DMS53 treated with DMSO at 0.1 percent for 48 hours (cell line): ENCODE measurements around the gene OGFOD2.
"Not testable (repeated sequence)": the region's sequence is repeated elsewhere in the genome, so short reads cannot be mapped to it uniquely, and the experiment has no call there.

Experiments
- DNase-seq: peaks from one replicate; lab custom pipeline; 2025; ENCODE audit not compliant: unreplicated experiment; lab: John Stamatoyannopoulos, UW

The OGFOD2 gene

DNA sequence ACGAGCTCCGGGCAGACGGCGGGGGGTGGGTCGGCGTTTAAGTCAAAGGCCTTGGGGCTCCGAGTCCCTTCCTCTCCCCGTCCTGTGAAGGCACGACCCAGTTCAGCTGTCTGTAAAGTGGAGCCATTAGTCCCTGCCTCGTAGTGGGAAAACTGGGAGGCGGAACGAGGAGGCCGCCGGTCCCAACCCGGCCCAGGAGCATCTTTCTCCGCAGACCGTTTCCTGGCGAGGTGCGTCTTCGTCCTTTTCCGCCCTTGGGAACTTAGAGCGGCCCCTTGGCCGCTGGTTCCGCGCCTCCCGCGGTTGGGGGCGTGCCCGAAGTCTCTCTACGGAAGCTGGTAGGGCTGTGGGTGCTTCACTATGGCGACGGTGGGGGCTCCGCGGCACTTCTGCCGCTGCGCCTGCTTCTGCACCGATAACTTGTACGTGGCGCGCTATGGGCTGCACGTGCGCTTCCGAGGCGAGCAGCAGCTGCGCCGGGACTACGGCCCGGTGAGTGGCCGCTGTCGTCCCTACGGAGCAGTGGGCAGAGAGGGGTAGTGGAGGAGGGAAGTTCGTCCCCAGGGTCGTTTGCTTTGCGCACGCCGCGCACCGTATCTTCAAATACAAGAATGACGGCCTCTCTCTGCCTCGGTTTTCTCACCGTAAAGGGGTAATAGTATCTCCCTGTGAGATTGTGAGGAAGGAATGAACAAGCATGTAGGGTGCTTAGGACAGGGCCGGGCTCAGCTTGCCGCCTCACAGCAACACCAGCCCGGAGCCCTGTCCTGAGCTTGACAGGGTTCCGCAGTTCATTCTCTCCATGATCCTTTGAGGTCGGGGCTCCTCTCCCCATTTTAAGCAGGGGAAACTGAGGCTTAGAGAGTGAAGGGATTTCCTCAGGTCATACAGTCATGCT, at the start of gene OGFOD2:
TSS of gene OGFOD2 (plus strand) at position 353 of the 898 bp plus-strand sequence. CDS start at position 361, 8 bp downstream.
- peak; percentile 85 for DNase-seq

DNA sequence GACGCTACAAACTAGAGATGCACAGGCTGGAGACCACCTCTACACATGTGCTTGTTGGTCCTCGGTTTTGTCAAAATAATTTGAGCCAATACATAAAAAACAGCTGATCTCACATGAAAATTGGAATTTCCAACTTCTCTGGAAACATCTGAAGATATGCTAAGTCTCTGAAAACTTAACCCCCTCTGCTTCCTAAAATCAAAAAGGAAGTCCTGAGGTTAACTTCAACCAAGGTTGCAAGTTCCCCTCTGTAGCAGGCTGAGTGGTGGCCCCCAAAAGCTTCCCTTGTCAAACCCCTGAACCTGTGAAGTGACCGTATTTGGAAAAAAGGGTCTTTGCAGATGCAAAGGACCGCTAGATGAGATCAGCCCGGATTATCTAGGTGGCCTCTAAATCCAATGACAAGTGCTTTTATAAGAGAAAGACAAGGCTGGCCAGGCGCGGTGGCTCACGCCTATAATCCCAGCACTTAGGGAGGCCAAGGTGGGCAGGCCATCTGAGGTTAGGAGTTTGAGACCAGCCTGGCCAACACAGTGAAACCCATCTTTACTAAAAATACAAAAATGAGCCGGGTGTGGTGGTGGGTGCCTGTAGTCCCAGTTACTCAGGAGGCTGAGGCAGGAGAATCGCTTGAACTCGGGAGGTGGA, 47.2 kb upstream of the OGFOD2 start:
- no peak for DNase-seq

DNA sequence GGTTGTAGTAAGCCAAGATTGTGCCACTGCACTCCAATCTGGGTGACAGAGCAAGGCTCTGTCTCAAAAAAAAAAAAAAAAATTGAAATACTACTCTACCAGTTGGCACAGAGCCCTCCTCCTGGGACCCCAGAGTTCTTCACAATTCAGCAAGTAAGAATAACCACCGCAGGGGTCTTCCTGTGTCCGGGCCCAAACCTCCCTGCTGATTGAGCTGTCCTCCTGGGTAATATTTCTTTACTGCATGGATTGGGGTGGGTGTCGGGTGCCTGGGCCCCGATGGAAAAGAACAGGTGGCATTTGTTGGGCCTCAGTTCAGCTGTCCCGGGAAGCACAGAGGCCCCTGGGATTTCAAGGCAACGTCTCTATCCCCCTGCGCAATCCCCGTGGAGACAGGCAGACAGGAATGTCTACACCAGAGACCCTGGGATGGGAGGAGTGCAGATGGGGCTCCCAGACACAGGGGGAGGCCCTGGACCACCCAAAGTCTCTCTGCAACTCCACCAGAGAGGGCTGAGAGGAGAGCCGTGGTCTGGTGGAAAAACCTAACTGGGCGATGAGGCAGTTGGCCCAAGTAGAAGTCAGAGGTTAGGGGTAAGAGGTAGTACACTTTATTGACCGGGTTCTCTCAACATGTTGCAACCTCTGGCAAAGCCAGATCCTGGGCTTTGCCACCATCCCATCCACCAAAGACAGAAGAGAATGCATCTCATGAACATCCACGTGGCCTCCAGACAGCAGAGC, 46.5 kb upstream of the OGFOD2 start:
- no peak for DNase-seq

DNA sequence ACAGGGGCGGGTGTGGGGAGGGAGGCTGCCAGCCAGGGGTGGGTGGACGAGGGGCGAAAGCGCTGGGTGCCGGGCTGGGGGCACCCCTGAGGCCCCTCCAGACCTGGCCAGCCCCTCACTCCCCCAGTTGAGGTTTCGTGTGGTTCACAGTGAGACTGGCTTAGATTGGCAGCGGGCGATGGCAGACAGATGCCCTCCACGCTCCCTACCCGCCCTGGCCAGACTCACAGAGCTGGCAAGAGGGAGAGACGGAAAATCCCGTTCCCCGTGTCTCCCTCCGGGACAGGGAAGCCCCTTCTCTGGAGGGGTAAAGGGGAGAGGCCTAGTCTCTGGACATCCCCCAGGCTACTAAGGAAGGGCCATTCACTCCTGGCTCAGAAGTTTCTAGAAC, 45.9 kb upstream of the OGFOD2 start:
- DNase-seq, result no peak

DNA sequence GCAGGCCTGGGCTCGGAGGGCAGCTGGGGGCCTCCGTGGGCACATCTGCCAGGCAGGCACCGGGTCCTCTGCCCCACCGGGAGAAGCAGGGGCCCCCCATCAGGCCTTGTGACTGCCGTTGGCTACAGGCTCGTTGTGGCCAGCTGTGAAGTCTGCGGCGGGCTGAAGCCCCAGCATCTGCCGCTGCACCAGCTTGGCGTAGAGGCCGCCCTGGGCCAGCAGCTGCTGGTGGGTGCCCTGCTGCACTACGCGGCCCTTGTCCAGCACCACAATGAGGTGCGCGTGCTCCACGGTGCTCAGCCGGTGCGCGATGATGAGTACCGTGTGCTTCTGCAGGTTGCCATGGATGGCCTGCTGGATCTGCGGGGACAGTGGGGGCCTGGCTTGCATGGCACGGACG, 45.2 kb upstream of the OGFOD2 start:
- DNase-seq, result no peak

DNA sequence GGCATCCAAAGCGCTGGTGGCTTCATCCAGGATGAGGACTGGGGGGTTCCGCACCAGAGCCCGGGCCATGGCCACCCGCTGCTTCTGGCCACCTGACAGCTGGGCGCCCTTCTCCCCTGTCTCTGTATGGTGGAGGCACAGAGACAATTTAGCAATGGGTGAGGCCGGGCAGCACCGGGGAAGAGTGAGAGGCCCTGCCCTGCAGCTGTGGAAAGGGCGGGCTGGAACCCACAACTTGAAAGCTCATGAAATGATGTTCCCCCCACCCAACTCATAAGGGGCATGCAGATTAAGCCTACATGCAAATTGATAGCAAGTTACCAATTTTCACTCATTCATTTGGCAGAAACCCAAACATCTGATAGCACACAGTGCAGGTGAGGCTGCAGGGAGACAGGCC, 42.8 kb upstream of the OGFOD2 start:
- DNase-seq, result no peak

DNA sequence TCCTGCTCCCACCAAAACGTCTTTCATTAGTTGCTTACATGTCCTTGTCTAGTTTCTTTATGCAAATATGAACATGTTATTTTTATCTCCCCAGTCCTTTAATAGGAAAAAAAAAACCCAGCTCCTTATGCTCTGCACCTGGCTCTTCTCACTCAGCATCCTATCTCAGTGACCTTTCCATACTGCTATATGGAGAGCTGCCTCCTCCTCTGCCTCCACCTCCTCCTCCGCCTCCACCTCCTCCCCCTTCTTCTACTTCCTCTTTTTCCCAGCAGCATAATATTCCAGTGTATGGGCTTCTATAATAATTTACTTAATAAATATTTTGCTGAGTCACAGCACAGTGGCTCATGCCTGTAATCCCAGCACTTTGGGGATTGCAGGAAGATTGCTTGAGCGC, 40.3 kb upstream of the OGFOD2 start:
- no peak for DNase-seq

DNA sequence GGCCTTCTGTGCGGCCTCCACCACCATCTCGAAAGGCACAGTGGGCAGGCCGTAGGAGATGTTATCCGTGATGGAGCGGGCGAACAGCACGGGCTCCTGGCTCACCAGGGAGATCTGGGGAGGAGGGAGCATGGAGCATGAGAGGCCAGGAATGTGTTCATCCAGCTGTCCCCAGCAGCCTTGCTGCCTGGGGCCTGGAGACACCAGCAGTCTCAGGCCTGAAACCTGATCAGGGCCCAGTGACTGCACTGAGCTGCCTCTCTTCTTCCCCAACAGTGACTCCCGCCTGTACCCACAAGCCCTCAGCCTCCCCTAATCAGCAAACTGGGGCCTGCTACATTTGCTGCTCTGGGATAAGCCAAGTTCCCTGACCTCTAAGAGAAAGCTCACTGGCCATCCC, 39.7 kb upstream of the OGFOD2 start:
- no peak for DNase-seq

DNA sequence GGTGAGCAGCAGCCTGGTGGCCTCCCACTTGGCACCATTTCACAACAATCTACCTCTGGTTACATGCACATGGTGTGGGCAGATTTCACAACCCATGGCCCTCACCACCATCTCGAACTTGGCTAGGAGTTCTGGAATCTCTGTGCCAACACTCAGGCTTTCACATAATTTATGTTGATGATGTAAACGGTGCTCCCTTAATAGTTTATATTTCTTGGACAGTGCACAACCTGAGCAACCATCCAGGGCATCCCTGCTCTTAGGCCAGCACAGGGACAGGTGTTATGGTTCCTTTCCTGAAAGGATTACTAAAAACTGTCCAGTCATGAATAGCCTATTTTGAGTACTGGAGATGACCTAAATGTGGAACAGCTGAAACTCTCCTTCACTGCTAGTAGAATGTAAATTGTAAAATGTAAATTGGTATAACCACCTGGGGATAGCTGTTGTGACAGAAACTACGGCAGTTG, 37.4 kb upstream of the OGFOD2 start:
- no peak for DNase-seq

DNA sequence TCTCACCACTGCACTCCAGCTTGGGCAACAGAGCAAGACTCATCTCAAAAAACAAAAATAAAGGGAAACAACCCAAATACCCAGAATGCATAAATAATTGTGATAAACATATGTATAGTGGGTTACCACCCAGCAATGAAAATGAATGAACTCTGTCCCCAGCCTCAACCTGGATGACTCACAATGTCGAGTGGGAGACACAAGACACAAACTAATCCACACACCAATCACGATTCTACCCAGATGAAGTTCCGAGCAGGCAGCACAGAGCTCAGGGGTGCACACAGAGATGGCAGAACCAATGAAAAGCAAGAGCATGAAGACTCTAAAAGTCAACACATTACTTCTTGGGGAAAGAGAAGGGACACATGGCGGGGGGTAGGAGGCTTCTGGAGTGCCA, 35.9 kb upstream of the OGFOD2 start:
- DNase-seq, result no peak

DNA sequence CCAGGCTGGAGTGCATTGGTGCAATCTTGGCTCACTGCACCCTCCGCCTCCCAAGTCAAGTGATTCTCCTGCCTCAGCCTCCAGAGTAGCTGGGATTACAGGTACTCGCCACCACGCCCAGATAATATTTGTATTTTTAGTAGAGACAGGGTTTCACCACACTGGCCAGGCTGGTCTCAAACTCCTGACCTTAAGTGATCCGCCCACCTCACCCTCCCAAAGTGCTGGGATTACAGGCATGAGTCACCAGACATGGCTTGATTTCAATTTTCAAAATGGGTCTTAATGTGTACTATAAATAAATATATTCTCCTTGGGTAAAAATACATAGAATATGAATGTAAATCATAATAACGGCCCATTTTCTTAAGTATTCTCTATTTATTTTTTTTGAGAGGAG, 33.7 kb upstream of the OGFOD2 start:
- not testable (repeated sequence) for DNase-seq

DNA sequence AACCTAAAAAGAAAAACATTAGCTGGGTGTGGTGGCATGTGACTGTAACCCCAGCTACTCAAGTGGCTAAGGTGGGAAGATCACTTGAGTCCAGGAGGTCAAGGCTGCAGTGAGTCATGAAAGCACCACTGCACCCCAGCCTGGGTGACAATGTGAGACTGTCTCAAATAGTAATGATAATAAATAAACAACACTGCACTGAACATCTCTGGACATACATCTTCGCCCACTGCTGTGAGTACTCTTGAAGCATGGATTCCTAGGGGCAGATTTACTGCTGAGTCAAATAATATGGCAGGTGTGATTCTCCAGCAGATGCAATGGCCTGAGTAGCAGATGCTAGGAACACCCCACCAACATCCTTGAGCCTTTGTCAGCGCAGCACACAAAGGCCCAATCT, 32.4 kb upstream of the OGFOD2 start:
- DNase-seq, result no peak

DNA sequence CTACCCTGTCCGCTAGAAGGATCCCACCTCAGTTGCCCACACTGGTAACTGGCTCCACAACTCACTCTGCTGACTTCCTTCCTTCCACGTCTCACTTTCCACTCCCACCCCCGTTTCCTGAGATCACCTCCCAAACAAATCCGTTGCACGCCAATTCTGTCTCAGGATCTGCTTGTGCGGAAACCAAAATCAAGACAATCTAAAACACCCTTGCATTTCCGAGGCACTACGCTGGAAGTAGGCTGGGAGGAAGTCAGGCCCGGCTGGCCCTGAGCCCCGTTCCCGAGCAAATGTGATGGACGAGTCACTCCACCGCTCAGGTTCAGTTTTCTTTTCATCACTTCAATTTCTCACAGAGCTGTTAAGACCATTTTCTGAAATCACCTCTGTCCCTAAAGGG, 31.8 kb upstream of the OGFOD2 start:
- DNase-seq, result no peak

DNA sequence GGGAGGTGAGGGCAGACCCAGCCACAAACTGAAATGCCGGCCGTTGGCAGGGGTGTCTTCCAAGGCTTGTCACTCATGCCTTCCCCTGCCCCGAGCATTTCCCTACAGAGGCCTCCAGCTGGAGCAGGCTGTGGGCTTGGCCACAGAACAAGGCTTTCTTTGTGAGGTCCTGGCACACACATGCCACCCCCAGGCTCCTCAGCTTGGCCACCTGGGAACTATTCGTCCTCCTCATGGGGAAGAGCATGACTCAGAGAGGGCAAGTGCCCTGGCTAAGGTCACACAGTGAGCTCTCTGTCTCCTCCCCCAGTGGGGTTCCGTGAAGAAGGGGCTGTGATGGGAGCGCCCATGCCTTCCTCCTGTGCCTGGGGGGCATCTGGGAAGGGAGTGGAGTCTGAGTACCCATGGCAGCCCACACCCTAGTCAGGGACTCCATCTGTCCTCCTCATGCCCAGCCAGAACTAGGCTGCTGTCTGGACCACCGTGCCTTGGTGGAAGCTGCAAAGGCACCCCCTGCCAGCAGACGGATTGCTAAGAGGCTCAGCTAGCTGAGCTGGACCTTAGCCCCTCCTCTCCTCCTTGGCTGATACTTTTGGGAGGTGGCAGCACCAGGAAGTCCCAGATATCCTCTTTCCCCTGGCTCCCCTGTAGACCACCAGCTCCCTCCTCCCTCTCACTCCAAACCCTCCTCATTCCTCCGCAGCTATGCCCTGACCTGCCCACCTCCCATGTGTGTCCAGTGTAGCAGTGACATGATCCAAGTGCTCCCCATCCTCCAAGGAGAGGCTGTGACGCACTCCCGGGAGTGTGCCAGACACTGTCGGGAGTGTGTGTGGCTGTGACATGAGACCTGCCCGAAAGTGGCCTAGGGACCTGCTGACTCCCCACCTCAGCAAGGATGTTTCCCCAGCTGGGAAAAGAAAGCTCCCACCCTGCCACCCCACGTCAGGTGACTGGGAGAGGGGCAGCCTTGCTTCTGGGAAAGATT, 30.1 kb upstream of the OGFOD2 start:
- DNase-seq, result no peak

DNA sequence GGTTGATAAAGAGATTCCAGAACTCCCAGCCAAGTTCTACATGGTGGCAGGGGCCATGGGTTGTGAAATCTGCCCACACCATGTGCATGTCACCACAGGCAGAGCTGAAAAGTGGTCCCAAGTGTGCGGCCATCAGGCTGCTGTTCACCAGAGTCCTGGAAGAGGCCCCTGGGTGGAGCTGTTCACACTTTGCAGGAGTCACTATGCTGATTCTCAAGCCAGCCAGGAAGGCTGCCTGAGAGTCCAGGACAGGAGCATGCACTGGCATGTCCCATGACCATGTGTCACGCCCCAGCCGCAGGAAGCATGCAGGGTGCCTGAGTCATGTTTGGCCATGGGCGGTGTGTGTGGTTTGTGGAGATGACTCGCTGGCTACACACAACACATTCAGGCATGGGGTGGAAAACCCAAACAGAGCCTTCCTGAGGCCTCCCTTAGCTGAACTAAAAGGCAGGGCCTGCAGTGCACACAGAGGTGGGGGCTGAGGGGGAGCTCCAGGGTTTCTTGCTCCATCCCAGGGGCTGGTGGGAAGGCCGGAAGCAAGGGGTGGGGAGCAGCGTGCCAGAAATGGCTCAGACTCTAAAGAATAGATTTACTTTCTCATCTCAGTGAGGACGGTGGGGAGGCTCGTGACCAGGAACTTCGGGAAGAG, 28.2 kb upstream of the OGFOD2 start:
- DNase-seq, result peak; percentile 35

DNA sequence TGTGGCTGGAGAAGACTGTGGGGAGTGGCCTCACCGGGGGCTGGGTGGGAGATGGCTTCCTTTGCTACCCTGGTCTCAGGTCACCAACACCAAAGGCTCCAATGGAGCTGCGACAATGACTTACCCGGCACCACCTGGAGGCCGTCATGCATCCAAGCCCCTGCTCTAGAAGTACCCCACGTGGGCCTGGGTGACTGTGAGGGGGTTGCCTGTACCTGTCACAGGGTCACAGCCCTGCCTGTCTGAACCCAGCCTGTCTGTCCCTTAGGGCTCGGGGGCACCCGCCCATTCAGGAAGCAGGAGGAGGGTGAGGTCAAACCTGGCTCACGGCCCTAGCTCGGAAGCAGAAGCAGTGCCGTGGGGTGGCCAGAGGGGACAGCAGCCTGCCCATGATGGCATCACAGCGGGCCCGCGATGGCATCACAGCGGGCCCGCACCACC, 27.7 kb upstream of the OGFOD2 start:
- no peak for DNase-seq

DNA sequence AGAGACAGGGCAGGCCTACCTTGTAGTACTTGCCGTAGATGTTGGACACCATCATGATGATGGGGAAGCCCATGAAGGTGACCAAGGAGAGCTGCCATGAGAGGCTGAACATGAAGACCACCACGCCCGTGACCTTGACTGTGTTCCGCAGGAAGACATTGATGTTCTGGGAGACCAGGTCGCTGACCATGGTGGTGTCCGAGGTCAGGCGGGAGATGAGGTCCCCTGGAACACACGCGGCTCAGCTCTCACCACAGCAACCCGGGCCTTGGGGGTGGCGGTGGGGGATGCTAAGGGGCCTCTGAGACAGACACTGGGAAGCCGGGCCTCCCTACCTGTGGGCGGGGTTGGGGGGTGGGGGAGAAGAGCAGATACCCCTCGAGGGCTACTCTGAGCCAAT, 26.4 kb upstream of the OGFOD2 start:
- DNase-seq, result no peak

DNA sequence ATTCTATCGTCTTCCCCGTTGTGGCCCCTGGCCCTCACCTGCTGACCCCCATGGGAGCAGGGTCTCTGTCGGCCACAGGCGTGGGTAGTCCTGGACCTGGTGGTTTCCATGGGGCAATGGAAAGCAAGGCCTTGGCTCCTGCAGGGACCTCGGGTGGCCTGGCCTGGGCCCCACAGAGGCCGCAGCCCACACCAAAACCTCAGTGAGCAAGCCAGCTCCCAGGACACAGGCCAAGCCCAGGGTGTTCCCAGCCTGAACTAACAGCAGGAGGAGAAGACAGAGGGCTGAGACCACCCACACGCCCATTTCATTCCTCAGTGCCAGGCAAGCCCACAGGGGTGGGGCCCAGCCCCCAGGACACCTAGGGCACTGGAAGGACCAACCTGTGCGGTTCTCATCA, 25.6 kb upstream of the OGFOD2 start:
- DNase-seq, result no peak

DNA sequence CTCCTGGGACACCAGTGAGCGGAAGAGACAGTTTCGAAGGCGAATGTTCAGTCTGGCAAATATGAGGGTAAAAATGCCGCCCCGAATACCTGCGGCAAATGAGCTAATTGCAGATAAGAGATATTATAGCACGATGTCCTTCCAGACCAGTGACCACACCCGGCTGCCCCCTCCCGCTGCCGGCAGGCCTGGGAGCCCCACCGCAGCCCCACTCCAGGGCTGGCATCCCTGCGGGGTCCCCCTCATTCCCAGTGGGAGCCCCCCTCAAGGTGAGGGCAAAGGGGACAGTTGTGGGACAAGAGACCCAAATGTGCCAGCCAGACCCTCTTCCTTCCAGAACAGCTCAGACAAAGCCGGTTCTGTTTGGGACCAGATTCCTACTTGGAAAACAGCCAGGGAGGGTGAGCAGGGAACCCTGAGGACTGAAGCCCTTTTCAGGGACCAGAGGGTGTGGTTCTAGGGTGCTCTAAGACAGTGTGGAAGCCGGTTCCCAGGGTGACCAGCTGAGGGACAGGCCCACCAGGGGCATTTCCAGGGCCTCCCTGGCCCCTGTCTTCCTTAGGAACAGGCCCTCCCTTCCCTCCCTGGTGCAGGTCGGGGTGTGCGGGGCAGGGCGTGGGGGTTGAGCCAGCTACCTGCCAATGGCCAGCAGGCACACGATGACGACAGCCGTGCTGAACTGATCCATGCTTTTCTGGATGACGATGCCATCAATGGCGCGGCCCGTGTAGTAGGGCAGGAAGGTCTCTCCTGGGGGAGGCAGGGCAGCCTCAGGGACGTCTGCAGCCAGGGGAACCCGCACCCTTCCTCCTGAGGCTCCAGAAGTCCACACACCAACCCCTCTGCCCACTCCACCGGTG, 25.0 kb upstream of the OGFOD2 start:
- no peak for DNase-seq
